Kasumi-1 (cell line): Measurements from ENCODE around the gene DARS2.
"Not testable (repeated sequence)": the region's sequence is repeated elsewhere in the genome, so short reads cannot be mapped to it uniquely, and the experiment has no call there.

Experiments
- DNase-seq, 2 experiments: peaks; one replicate each; lab custom pipeline; 2025; lab: John Stamatoyannopoulos, UW

DARS2 gene, protein sequence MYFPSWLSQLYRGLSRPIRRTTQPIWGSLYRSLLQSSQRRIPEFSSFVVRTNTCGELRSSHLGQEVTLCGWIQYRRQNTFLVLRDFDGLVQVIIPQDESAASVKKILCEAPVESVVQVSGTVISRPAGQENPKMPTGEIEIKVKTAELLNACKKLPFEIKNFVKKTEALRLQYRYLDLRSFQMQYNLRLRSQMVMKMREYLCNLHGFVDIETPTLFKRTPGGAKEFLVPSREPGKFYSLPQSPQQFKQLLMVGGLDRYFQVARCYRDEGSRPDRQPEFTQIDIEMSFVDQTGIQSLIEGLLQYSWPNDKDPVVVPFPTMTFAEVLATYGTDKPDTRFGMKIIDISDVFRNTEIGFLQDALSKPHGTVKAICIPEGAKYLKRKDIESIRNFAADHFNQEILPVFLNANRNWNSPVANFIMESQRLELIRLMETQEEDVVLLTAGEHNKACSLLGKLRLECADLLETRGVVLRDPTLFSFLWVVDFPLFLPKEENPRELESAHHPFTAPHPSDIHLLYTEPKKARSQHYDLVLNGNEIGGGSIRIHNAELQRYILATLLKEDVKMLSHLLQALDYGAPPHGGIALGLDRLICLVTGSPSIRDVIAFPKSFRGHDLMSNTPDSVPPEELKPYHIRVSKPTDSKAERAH

DNA sequence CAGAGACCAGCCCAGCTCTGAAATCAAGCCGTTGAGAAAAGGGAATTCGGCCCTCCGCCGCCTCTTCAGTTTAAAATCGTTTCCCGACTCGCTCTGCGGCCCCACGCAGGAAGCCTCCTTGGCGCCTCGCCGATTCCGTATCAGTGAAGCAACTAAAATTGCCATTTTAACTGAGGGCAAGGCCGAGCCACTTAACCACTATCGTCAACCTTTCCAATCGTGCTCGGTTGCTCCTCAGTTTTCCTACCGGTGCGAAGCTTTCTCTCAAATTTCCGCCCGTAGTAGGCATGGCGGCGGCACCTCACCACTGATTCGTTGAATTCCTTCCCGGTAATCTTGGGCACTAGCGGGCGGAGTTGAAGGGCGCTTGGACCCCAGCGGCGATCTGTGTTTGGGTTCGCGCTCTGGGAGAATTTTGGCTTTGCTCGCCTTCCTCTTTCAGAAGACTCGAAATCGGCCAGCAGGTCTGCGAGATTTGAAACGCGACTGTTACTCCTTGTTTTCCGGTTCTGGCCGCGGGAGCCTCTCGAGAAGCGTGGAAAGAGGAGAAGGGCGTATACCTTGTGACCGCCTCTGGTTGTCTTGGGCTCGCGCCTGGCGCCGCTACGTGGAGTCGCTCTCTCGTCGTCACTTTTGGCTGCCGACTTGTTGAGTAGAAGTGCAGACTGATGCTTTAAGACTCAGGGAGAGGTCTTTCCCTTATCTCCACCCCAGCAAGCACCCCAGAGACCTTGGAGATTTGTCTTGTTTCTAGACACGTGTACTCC, at the start of gene DARS2, which contains the start of gene CENPL:
Gene DARS2 (plus strand): TSS at position 359 of the 767 bp plus-strand sequence. CDS start 557 bp downstream, outside the sequence.
Gene CENPL (minus strand): TSS at position 569 of the 767 bp plus-strand sequence. CDS start 13,584 bp downstream, outside the sequence.
- DNase-seq: peak; percentile 97 to 98

DNA sequence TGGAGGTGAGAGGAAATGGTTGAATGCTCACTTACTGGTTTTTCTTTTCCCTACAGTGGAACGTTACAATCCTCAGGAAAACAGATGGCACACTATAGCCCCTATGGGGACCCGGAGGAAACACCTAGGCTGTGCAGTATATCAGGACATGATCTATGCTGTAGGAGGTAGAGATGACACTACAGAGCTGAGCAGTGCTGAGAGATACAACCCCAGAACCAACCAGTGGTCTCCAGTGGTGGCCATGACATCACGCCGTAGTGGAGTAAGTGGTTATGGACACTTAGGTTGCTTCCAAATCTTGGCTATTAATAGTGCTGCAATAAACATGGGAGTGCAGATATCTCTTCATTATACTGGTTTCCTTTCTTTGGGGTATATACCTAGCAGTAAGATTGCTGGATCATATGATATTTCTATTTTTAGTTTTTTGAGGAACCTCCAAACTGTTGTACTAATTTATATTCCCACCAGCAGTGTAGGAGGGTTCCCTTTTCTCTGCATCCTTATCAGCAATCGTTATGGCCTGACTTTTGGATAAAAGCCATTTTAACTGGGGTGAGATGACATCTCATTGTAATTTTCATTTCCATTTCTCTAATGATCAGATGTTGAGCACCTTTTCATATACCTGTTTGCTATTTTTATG, 48.8 kb upstream of the DARS2 start:
- DNase-seq: peak; percentile 21 to 29

DNA sequence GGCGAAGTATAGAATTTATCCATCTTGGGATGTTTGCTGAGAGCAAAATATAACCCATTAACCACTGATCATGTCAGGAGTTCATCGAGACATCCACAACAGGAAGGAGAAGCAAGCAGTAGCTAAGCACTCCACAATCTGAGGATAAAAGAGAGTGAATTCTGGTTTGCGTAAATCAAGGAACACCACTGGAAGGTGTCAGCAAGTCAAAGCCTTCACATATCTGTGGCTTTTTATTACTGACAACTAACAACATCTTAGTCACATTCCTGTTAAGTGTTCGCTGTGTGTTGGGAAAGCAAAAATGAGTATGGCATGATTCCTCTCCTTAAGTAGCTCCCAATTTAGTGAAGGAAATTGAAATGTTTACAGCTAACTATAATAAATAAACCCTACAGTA, 44.5 kb upstream of the DARS2 start:
- DNase-seq: no peak

DNA sequence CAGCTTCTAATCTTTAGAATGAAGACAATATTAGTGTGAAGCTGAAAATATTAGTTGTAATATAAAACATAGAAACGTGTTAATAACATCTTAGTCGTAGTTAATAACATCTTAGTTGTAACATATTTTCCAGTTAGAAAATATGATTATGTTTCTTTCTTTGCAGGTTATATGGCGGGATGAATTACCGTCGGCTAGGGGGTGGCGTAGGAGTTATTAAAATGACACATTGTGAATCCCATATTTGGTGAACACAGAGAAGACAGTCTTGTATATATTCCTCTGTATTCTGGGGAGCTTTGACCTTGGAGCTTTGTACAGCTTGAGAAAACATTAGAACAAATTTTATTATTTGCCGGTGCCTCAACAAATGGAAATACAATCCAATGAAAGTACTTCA, 39.5 kb upstream of the DARS2 start:
- DNase-seq: no peak

DNA sequence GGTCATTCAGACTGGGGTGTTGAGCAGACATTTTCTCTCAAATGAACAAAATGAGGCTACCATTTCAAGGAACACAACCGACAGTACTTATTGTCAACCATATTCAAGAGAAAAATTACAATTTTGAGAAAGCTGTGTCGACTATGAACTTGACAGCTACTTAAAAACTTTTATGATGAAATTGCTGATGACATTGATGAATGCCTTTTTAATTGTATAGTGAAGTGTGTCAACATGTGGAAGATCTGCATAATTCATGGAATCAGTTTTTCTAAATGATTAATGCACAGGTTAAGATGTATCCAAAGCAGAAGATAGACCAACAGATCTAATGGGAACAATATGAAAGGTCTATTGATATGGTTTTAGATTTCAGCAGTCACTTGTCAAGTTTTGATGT, 34.6 kb upstream of the DARS2 start:
- no peak for DNase-seq

DNA sequence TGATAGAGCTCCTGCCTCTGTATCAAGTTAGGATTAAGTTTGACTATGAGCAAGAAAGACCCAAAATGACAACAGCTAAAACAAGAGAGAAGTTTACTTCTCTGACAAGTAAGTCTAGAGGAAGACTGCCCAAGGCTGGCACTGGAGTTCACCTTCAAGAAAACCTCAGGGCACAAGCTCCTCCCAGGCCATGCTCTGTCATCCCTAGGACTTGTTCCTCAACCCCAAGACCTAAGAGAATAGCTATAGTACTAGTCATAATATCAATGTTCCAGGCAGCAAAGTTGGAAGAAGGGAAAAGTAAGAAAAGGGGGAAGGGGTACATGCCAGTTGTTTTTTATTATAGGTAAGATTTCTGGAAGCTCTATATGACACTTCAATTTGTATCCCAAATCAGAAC, 26.4 kb upstream of the DARS2 start:
- no peak for DNase-seq

DNA sequence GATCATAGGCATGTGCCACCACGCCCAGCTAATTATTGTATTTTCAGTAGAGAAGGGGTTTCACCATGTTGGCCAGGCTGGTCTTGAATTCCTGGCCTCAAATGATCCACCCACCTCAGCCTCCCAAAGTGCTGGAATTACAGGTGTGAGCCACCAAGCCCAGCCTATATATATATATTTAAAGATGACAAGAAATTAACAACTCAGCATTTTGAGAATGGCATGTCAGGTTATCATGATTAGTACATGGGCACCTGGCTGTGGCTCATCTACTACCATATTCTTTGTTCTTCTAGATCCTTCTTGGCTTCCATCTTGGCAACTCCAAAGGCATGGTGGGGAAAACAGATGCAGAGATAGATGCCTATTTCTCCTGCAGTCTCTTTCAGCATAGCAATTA, 24.5 kb upstream of the DARS2 start:
- not testable (repeated sequence) for DNase-seq

DNA sequence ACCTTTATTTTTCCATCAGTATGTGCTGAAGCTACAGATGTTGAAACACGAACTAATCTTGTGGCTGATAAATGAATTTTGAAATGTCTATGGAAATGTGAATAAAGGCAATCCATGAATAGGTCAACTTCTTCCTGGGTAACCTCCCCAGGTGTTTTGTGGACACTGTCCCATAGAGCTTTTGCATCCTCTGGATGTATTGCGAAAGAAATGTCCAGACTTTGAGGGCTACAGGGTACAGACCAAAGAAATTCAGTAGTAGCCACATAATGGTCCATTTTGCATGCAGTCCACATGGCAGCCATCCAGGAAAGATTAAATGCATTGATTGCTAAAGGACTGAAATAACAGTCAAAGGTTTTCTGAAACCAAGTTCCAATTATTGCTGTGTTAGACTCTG, 21.5 kb upstream of the DARS2 start:
- no peak for DNase-seq

DNA sequence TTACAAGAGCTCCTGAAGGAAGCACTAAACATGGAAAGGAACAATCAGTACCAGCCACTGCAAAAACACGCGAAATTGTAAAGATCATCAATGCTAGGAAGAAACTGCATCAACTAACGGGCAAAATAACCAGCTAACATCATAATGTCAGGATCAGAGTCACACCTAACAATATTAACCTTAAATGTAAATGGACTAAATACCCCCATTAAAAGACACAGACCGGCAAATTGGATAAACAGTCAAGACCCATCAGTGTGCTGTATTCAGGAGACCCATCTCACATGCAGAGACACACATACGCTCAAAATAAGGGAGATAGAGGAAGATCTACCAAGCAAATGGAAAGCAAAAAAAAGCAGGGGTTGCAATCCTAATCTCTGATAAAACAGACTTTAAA, 10.8 kb upstream of the DARS2 start:
- DNase-seq: not testable (repeated sequence)

DNA sequence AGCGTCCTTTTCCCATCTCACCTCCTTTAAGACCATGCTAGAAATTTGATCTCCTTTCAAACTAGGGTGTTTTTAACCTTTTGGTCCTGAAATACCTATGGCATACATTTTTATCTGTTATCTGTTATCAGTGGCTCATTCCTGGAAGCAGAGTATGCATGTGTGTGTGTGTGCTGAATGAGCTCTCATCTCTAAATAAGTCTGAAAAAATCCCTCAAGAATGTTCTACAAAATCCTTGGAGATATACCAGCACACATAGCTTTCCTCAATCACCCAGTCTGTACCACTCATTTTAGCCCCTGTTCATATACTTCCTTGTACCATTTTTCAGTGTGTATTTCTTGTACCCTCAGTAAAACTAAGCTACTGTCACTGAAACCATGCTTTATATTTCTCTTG, 6.0 kb upstream of the DARS2 start:
- no peak for DNase-seq

DNA sequence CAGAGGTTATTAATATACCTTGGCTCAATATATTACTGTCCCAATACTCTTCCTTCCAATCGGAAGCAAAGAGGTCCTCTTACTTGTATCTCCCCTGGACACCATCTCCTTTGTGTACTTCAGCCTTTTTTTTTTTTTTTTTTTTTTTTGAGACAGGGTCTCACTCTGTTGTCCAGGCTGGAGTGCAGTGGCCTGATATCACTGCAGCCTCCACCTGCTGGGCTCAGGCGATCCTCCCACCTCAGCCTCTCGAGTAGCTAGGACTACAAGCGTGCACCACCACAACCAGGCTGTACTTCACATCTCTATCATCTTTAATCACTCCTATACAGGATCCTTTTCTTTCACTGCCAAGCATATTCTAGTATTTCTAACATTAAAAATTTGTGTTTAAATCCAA, 2.8 kb upstream of the DARS2 start:
- DNase-seq: no peak

DNA sequence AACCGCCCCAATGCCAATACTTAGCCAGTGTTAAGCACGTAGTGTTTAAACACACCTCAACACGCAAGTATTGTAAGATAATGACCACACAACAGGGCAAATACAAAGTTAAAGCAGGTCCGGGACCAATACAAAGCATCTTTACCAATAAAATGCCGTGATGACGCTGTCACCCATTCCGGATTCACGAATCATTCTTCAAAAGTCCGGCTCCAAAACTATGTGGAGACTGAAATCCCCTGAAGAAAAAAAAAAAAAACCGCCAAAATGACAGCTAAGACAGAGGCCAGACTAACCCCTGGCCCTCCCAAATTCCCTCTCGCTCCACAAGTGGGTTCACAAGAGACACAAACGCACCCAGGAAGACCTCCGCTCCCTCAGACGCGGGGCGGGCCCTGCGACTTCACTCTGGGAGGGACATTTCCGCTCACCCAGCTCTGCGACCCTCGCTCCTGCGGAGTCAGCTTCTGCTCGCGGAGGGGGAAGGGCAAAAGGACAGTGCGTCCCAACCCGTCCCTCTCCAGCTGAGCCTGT, 625 bp upstream of the DARS2 start:
- DNase-seq: peak in 1 of 2 experiments; percentile 87

DNA sequence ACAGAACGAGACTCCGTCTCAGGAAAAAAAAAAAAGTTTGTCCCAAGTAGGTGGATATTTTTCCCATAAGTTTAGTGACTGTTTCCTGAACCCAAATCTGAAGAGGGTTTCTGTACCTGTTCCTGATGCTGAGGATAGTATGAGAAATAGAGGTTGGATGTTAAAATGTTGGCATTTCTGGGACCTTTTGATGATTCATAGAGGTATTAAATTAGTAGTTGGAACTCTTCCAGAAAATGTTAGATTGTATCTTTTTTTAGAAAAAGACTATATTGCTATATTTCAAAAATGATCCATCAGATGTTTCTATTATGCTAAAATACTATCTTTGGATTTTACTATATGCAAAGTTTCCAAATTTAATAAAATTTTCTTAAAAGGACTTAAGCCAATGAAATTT, 3.1 kb downstream of the DARS2 start:
- DNase-seq: no peak

DNA sequence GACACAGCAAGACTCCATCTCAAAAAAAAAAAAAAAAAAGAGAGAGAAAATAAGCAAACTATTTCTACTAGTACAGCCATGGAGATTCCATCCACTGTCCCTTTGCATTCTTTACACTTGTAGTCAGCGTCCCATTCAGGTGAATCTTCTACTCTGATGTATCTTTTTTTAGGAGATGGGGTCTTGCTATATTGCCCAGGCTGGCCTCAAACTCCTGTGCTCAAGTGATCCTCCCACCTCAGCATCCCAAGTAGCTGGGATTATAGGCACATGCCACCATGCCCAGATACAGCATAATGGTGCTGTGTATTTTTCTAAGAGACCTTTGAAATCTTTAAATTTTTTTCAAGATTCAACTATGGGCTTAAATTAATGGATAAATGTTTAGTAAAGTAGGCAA, 8.3 kb downstream of the DARS2 start:
- no peak for DNase-seq

DNA sequence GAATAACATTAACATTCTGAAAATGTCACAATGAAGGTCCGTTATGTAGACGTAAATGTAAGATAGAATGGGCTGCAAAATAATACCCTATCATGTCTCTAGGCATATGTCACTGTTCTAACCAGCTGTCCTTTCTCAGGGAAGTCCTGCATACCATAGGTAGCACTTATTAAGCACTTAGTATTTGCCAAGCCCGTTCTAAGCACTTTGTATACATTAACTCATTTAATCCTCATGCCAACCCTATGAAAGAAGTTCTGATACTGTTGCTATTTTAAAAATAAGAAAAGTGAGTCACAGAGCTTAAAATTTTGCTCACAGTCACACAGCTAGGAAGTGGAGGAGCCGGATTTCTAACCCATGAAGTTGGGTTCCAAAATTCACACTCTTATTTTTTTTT, 27.6 kb downstream of the DARS2 start:
- DNase-seq: no peak

DNA sequence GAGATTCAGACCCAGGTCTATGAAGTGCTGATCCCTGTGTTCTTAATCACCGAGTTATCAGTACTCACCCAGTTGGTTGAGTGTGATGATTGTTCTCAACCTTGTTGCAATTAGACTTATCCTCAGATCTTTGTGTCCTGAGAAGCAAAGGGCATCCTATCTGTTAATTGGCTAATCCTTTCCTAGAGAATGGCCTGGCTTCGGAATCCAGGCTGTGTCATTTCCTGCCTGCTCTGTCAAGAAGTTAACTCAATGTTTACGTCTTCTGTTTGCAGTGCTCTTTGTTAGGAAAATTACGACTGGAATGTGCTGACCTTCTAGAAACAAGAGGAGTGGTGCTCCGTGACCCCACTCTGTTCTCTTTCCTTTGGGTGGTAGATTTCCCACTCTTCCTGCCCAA, 28.6 kb downstream of the DARS2 start:
- no peak for DNase-seq

DNA sequence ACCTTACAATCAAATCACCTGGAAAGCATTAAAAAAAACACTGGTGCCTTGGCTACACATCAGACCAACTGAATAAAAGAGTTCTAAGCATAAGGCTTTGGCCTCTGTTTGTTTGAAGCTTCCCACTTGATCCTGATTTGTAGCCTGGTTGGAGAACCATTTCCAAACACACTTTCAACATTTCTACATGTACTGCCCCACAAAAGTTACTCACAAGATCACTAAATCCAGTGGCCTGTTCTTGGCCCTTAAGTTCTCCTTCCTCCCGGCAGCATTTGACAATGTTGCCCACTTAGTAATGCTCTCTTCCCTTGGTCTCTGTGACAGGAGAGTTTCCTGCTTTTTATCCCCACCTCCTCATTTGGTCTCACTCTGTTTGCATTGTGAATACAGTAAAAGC, 31.5 kb downstream of the DARS2 start:
- no peak for DNase-seq

DNA sequence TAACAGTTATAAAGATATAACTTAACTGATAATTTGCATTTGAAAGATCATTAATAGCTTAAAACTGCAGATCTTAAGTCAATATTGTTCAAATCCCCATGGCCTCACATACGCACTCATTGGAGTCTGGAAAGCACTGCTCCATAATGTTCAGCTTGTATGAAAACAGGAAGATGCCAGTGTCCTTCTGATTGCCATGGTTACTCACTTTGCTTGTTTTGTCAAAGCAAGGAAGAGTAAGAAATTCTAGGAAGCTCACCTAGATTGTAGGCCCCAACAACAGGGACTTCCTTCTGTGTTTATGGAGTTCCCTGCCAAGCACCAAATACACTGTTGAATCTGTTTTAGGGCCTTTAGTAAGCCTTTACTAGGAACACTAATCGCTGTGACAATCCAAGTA, 32.4 kb downstream of the DARS2 start:
- DNase-seq: no peak

DNA sequence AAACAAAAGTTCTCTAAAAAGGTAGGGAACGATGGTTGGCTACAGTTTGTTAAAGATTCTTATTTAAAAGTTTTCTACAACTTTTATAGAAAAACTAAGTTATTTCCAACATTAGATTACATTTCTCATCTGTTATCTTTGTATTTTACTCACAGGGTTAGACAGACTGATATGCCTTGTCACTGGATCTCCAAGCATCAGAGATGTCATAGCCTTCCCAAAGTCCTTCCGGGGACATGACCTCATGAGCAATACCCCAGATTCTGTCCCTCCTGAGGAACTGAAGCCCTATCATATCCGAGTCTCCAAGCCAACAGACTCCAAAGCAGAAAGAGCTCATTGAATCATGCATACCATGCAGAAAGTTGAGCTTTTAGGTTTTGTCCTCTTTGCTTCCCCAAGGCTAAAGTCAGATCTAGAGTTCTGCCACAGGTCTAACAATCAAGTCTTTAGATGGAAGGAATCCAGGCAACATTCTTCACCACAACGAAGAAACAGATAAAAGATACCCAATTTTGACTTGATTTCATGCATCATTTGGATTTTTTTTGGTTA, 33.0 kb downstream of the DARS2 start:
- no peak for DNase-seq

DNA sequence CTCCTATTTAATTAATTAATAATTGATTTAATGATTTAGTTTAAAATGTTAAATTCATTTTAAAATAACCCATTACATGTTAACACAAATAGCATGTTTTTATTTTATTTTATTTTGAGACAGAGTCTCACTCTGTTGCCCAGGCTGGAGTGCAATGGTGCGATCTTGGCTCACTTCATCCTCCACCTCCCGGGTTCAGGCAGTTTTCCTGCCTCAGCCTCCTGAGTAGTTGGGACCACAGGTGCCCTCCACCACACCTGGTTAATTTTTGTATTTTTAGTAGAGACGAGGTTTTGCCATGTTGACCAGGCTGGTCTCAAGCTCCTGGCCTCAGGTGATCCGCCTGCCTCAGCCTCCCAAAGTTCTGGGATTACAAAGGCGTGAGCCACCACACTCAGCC, 35.1 kb downstream of the DARS2 start:
- DNase-seq: not testable (repeated sequence)

DNA sequence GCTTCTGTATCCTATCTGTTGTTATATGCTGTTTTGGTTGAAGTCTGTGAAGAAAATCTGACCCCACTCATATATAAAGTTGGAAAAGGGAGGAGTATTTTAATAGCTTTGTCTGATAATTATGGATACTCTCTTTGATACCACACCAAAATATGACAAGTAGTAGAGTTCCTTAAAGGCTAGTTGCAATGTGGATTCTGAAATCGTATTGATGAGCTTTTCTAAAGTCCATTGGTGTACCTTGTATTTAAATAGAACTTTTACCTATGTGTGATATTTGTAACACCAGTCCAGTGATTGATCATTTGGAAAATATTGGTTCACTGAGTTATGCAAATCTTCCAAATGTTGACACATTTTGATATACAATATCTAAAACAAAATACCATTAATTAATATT, 35.6 kb downstream of the DARS2 start:
- DNase-seq: no peak

DNA sequence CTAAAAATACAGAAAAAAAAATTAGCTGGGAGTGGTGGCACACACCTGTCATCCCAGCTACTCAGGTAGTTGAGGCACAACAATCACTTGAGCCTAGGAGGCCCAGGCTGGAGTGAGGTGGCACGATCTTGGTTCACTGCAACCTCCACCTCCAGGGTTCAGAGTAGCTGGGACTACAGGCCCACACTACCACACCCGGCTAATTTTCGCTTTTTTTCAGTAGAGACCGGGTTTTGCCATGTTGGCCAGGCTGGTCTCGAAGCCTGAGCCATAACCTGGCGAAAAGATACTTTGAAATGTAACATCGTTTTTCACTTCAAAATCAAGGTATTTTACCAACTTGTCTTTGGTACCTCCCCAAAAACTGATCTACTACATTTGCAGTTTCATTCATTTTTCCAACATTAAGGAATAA, 37.3 kb downstream of the DARS2 start:
- peak; percentile 29 to 34 for DNase-seq
